Measurements from ENCODE around the gene SPATA31E1.
"Not testable (repeated sequence)": the region's sequence is repeated elsewhere in the genome, so short reads cannot be mapped to it uniquely, and the experiment has no call there.

SPATA31E1 gene

GRCh38 chr9:87882627-87883026, at the start of gene SPATA31E1:
TSS of gene SPATA31E1 (plus strand) at chr9:87882877. CDS start at chr9:87882892, 15 bp downstream.
- no peak for DNase-seq

GRCh38 chr9:87834357-87834756, 48.3 kb upstream of the SPATA31E1 start:
- DNase-seq: no peak

GRCh38 chr9:87836536-87836935, 46.1 kb upstream of the SPATA31E1 start:
- no peak for DNase-seq

GRCh38 chr9:87836951-87837705, 45.5 kb upstream of the SPATA31E1 start:
- no peak for DNase-seq

- DNase-seq: peak in 1 of 2 donors; percentile 6
Observed at GRCh38 chr9:87840134-87840533, 42.5 kb upstream of the SPATA31E1 start.

GRCh38 chr9:87842878-87843585, 39.6 kb upstream of the SPATA31E1 start:
- DNase-seq: no peak

- no peak for DNase-seq
Observed at GRCh38 chr9:87844506-87844905, 38.2 kb upstream of the SPATA31E1 start.

GRCh38 chr9:87847817-87848216, 34.9 kb upstream of the SPATA31E1 start:
- DNase-seq: not testable (repeated sequence)

GRCh38 chr9:87849144-87849758, 33.4 kb upstream of the SPATA31E1 start:
- DNase-seq: no peak

- no peak for DNase-seq
Observed at GRCh38 chr9:87850391-87850790, 32.3 kb upstream of the SPATA31E1 start.

GRCh38 chr9:87851186-87851585, 31.5 kb upstream of the SPATA31E1 start:
- not testable (repeated sequence) for DNase-seq

GRCh38 chr9:87853302-87853701, 29.4 kb upstream of the SPATA31E1 start:
- no peak for DNase-seq

- DNase-seq: no peak
Observed at GRCh38 chr9:87853876-87854579, 28.6 kb upstream of the SPATA31E1 start.

- DNase-seq: no peak
Observed at GRCh38 chr9:87854580-87854955, 28.1 kb upstream of the SPATA31E1 start.

GRCh38 chr9:87855061-87855460, 27.6 kb upstream of the SPATA31E1 start:
- DNase-seq: no peak

- DNase-seq: no peak
Observed at GRCh38 chr9:87857141-87857947, 25.3 kb upstream of the SPATA31E1 start.

GRCh38 chr9:87857948-87858335, 24.7 kb upstream of the SPATA31E1 start:
- DNase-seq: no peak

- no peak for DNase-seq
Observed at GRCh38 chr9:87859137-87859536, 23.5 kb upstream of the SPATA31E1 start.

GRCh38 chr9:87859786-87860185, 22.9 kb upstream of the SPATA31E1 start:
- DNase-seq: no peak

GRCh38 chr9:87861332-87861731, 21.3 kb upstream of the SPATA31E1 start:
- DNase-seq: no peak

GRCh38 chr9:87862536-87863268, 20.0 kb upstream of the SPATA31E1 start:
- no peak for DNase-seq
